NCI-H2227 (cell line): Measurements from ENCODE around the gene ZFX.
A peak's percentile ranks its signal among the peaks of the same experiment; 100 is the strongest.

Source experiments
- DNase-seq: peaks from one replicate; lab custom pipeline; 2025; ENCODE audit not compliant: unreplicated experiment; lab: John Stamatoyannopoulos, UW

The ZFX gene

DNA sequence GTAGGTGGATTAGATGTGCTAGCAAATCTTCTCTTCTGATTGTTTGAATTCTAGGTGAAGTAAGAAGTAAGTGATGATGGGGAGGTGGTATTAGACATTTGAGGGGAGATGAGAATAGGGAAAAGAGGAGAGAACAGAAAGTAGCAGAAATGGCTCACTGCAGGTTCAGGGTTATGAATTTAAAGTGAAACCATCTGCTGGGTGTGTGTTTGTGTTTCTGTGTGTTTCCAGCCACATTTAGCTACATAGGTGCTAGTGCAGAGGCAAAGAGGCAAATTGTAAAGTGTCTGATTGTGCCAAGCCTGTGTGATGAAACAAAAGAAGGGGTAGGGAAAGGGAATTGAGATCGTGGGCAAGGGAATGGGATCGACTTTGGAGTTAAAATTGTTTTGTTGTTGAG lies 50.6 kb downstream of the ZFX start:
- no peak for DNase-seq

DNA sequence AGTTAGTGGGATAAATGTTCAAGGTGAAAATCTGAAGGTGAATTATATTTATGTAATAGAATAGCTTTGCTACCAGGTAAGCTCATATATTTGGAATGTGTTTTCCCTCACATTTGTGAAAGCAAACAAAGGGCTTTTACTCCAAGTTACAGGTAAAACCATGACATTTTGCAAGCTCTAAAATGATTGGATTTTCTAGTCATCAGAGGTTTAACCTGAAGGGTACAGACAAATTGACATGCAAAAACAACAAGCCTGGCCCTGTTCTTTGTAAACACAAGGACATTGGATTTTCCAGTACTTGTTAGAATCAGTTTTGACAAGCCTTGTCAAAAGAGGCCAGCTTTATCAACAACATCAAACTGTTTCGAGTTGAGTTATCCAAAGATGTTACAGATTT lies 51.7 kb downstream of the ZFX start:
- no peak for DNase-seq

DNA sequence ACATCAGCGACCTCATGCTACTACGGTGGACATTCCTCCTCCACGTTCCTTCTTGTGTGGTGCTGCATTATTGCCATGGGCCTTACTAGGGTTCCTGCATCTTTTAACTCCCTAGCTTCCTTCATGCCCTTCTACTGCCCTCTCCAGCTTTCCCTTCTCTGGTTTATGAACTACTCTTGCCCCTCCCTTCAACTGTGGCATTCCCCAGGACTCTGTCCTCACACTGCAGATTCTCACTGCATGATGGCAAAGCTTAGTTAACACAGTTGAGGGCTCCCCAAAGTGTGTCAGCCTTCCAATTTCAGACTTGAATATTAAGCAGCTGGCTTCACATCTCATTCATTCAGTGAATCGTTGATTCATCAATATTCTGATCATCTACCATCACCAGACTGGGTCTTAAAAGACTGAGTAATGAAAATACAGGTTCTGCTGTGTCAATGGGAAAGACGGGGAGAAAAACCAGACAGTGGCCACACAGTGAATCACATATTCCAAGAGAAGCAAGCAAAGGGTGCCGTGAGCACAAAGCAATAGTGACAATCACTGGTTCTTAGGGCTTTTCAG lies 53.0 kb downstream of the ZFX start:
- DNase-seq, result no peak

DNA sequence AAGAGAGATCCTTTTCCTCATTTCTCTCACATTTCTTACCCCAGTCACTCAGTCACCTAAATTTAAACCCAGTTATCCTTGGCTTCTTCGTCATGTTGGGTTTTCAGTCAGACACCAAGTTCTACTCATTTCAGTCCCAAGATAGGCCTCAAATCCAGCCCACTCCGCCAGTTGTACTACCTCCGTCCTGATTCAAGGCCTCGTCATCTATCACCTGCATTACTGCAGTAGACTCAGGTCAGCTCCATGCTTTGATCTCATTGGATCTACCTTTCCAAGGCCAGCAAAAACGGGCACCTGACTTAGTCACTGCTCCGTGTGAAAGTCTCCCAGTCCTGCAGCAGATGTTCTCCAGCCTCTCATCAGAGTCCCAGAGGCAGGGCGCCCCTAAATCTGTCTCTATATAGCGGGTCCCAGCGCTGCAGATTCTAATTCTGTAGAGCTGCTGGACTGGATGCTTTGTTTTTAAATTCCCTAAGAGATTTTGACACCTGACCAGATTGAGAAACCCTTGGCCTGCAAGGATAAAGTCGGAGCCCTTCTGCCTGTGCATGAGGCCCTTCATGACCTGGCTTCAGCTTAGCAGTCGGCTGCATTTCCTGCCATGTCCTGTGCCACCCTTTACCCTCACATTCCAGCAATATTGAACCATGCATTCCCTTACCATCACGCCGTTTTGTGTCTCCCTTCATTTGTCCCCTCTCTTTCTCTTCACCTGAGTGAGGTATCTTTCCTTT lies 53.7 kb downstream of the ZFX start:
- DNase-seq, result no peak

DNA sequence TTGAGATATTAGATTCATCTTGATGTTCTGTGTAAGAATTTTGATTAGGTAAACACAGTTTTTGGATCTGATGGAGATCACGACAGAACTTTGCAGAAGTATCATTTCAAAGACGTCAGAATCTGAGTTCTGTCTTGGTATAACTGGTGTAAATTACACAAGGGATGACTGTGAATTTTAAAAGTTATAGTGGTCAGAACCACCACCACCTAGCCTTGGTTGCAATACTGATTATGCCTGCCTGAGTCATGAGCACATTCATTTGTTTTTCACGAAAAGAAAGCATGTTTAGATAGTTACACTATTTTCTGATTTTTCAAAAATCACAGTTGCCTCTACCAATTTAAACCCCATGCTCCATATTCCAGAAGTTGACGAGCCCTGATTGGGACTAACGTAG lies 54.8 kb downstream of the ZFX start:
- DNase-seq, result no peak

DNA sequence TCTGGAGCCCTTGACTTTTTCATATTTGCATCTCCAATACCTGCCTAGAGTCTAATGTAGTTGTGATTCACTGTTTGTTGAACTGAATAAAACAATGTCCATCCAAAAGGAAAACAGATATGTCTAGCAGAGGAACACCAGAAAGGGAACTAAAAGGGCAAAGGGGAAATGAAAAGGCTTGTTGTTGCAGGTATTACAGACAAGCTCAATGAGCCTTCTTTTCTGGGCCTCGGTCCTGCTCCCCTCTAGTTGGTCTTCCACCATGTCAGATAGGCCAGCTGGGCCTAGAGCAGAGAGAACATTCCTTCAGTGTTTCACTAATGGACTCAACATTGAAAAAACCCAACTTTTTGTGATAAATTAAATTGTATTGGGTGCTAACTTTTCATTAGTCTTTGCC lies 55.4 kb downstream of the ZFX start:
- no peak for DNase-seq

DNA sequence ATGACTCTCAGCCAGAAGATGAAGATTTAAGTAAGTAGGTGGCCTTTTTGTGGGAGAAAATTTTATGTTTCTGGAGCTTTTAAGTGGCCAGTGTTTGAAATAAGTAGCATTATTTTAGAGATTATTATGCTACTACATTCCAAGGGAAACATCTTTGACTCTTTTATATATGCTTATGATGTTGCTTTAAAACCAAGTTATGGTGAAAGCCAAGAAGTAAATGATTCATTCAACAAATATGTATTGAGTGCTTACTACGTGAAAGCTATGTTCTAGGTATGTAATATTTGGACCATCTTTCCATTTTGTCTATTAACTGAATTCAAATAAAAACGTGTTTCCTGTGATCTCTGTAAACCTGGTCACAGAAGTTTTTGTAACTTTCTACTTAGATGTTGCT lies 58.3 kb downstream of the ZFX start:
- no peak for DNase-seq

DNA sequence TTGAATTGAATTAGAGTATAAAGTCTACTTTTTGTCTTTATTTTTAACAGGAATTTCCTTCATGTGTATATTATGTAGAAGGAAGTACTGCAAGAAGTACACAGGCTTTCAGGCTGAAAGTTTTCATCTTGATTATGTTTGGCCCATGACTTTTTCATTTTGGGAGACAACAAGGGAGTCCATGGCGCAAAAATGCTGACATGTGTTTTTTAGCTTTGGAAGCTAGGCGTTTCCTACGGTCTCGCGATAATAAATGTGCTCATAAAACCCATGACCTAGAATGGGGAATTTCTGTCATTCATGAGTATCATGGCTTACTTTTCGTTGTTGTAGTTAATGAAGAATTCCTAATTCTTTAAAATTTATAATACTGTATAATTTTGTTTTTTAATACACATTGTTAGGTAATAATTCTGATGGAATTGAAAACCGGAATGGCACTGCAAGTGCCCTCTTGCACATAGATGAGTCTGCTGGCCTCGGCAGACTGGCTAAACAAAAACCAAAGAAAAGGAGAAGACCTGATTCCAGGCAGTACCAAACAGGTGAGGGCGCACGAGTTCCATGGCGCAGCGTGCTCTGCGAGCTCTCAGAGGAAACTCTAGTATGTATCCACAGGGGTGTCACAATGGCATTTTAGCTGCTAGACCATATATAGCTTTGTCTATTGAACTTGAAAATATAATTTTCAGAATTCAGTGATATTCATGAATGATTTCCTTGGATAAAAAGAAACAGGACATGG lies 59.1 kb downstream of the ZFX start:
- no peak for DNase-seq

DNA sequence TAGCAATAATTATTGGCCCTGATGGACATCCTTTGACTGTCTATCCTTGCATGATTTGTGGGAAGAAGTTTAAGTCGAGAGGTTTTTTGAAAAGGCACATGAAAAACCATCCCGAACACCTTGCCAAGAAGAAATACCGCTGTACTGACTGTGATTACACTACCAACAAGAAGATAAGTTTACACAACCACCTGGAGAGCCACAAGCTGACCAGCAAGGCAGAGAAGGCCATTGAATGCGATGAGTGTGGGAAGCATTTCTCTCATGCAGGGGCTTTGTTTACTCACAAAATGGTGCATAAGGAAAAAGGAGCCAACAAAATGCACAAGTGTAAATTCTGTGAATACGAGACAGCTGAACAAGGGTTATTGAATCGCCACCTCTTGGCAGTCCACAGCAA lies 60.7 kb downstream of the ZFX start:
- DNase-seq, result no peak

DNA sequence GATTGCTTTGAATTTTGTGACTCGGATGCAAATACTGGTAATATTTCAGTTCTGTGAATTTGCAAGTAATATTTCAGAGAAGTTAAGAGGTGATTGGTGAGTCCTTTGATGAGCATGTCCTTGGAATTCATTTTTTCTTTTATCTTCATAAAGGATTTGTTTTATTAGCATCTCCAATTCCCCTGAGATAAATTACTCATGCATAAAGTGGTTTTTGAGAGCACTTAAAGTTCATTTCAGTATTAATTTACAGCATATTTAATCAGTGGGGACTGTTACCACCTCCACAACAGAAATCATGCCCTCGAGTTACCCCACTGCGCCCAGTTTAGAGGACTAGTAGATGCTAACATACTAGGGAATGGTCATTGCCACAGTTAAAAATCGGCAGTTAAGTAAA lies 65.0 kb downstream of the ZFX start:
- DNase-seq, result no peak

DNA sequence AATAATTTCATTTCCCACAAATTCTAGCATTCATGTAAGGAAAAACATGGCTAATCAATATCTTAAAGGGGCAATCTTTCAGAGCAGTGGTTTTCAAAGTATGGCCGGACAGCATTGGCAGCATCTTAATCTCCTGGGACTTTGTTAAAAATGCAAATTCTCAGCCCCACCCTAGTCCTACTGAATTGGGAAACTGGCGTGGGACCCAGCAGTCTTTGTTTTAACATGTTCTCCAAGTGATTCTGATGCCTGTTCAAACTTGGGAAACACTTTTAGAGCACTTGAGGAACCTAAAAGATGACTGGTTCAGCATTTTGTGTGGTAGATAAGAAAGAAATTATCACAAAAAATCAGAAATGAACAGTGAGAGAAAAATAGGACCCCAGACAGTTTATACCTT lies 65.7 kb downstream of the ZFX start:
- DNase-seq, result no peak

DNA sequence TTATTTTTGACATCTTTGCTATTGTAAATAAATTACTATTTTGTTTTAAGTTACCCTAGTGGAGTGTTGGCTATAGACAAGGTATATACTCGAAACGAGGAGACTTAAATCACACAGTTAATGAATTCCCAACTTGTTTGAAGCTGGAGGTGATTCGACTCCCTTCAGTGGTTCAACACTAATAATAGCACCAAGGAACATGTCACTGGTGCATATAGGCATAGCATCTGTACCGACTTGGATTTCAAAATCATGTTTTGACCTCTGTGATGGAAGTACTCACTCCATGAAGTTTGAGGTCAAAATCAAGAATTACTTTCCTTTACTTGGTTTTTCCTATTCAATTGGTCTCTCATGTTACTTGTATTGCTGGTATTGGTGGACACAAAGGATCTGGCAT lies 66.5 kb downstream of the ZFX start:
- no peak for DNase-seq

DNA sequence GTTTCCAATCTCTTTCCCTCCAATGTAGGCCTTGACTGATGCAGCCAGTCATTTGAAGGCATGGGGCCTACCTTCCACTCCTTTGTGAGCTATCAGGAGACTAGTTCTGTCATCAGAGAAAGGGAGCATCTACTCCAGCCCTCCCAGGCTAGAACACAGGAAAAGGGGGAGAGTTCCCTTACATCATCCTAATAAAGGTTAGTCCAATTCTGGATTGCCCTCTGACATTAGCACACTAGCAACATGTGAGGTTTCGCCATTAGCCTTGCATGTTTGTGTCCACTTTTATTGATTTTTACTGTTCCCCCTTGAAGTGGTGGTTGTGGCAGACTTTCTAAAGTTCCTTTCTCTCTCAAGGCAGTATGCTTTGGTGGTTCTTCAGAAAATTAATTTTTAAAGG lies 67.3 kb downstream of the ZFX start:
- DNase-seq, result no peak

DNA sequence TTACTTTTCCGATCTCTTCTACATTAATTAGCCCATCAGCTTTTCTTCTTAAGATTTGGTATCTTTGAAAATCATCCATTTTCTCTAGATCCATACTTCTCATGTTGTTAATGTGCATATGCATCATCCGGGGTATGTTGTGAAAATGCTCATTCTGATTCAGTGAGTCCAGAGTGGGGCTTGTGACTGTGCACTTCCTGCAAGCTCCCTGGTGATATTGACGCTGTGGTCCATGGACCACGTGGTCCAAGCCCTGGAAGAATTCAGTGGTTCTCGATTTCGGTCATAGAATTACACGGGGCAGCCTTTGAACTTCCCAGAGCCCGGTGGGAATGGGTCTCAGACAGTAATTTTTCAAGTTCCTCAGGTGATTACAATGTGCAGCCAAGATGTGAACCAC lies 69.8 kb downstream of the ZFX start:
- no peak for DNase-seq

DNA sequence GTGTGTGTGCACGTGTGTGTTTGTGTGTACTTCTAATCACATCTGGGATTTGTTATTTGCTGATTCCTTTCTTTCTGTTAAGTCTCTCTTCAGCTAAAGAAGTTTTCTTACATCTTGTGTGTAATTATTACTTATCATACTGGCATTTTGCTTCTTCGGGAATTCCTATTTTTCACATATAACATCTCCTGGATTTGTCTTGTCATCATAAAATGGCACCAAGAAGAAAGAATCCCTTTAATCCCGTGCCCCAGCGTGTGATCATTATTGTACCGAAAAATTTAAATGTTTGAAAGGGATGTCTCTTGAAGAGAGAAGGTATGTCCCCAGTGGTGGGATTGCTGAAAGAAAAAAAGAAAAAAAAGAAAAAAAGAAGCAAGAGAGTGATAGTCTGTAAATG lies 72.3 kb downstream of the ZFX start:
- DNase-seq, result no peak

DNA sequence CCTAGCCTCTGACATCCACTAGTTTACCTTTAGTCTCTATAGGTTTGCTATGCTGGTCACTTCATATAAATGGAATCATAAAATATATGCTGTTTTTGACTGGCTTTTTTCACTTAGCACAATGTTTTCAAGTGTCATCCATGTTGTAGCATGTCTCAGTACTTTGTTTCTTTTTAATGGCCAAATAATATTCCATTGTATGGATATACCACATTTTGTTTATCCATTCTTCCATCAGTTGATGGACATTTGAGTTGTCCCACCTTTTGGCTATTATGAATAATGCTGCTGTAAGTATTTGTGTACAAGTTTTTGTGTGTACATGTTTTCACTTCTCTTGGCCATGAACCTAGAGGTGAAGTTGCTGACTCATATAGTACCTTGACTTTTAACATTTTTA lies 75.7 kb downstream of the ZFX start:
- DNase-seq, result no peak

DNA sequence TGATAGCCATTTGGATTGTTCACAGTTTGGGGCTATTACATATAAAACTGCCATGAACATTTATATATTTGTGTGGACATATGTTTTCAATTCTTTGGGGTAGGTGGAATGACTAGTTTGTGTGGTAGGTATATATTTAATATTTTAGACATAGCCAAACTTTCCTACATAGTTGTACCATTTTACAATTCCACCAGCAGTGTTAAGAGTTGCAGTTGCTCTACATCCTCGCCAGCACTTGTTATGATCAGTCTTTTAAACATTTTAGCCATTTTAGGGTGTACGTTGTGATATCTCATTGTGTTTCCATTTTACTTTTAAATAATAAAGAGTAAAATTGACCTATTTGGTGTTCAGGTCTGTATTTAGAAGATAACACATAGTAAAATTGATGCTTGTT lies 76.6 kb downstream of the ZFX start:
- DNase-seq, result no peak

DNA sequence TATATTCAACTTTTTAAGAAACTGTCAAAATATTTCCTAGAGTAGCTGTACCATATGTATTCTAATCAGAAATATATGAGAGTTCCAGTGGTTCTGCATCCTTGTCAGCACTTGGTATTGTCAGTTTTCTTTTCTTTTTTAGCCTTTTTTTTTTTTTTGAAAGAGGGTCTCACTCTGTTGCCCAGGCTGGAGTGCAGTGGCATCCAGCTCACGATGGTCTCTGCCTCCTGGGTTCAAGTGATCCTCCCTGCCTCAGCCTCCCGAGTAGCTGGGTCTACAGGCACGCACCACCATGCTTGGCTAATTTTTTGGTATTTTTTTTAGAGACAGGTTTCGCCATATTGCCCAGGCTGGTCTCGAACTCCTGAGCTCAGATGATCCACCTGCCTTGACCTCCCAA lies 79.1 kb downstream of the ZFX start:
- no peak for DNase-seq

DNA sequence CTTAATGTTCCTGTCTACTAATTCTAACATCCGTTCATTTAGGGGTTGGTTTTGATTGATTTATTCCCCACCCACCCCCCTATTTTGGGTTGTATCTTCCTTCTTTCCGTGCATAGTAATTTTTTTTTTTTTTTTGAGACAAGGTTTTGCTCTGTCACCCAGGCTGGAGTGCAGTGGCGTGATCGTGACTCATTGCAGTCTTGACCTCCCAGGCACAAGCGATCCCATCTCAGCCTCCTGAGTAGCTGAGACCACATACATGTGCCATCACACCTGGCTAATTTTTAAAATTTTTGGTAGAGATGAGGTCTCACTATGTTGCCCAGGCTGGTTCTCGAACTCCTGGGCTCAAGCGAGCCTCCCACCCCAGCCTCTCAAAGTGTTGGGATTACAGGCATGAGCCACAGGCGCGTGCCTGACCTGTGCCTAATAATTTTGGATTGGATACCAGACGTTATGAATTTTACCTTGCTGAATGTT lies 79.9 kb downstream of the ZFX start:
- no peak for DNase-seq

DNA sequence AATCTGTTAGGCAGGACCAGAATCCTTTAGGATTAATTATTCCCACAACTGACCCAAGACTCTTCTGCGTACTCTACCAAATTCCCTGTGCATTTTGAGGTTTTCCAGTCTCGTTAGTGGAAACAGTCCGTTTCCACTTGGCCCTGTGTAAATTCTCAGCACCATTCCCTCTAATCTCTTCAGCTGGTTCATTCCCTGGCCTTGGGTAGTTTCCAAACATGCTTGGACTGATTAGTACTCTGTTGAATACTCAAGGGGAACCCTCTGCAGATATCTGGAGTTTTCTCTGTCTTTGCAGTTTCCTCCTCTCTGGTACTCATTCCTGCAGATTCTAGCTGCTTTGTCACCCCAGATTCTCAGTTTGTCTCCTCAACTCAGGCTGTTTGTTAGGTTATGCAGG lies 80.4 kb downstream of the ZFX start:
- DNase-seq, result no peak

DNA sequence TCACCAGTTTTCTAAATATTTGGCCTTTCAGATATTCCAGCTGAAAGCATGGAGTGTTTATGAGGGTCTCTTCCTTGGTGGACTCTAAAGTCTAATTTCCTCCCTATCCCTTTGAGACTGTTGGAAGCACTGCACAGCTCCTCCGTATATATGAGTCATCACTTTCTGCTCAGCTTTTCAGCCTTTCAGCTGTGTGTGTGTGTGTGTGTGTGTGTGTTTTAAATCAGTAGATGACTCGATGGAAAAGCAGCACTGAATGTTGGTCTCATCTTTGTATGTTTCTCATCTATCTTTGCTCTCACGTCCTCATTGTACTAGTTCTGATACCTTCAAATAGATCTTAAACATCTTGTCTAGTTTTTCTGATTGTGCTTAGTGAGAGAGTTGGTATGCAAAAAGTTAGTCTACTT lies 81.6 kb downstream of the ZFX start:
- DNase-seq, result peak; percentile 30

DNA sequence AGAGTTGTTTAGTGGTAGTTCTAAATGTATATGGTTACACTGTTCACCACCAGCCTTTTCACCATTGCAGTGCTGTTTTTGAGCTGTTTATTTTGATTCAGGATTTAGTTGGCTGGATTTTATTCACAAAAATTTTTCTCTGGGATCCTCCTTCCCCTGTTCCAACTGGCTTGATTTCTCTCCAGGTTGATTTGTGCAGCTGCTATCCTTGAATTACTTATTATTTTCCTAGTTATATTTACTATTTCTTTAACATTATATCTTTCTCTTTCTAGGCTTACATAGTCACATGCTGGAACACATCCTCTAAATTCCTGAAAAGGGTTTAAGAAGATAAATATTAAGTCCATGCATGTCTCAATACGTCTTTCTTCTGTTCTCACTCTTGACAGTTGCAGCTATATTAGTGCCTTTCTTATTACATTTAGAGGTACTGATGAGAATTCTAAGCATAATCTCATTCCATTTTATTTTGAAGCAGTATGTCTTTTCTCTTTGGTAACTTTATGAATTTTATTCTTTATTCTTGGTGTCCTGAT lies 82.2 kb downstream of the ZFX start:
- DNase-seq, result no peak
